GM18867 (cell line): ENCODE data around the gene MPP2.
"Not testable (repeated sequence)": the region's sequence is repeated elsewhere in the genome, so short reads cannot be mapped to it uniquely, and the experiment has no call there.

Experiments used
- ATAC-seq: cut with Tn5 transposase; IDR thresholded peaks from one replicate; pipeline ENCODE4 v1.9.1; 2021; ENCODE audit warnings: mild to moderate bottlenecking, moderate library complexity; ENCODE audit not compliant: unreplicated experiment

MPP2 gene

DNA sequence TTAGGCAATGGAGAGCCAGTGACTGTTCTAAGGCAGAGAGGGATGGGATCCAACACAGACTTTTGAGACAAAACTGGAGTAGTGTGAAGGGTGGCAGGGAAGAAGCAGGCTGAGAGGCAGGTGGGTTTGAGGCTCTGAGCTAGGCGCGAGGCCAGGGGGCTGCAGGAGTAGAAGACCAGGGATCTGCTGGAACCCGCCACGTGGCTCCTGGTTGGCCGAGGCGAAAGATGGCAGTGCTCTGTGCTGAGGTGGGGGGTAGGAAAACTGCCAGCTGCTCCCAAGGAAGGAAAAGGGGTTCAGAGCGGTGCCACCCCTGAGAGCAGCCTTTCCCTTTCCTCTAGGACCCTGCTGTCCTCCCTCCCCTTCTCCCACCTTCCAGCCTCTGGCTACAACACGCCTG, 54.8 kb downstream of the MPP2 start:
- no peak for ATAC-seq

GRCh38 chr17:43849116-43849515, 58.2 kb downstream of the MPP2 start:
- no peak for ATAC-seq

DNA sequence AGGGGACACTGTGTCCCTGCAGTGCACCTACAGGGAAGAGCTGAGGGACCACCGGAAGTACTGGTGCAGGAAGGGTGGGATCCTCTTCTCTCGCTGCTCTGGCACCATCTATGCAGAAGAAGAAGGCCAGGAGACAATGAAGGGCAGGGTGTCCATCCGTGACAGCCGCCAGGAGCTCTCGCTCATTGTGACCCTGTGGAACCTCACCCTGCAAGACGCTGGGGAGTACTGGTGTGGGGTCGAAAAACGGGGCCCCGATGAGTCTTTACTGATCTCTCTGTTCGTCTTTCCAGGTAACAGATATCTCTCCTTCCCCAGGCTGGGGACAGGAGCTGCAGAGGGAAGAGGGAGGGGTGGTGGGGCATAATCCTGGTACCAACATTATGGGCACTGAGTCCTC, 58.7 kb downstream of the MPP2 start:
- no peak for ATAC-seq

DNA sequence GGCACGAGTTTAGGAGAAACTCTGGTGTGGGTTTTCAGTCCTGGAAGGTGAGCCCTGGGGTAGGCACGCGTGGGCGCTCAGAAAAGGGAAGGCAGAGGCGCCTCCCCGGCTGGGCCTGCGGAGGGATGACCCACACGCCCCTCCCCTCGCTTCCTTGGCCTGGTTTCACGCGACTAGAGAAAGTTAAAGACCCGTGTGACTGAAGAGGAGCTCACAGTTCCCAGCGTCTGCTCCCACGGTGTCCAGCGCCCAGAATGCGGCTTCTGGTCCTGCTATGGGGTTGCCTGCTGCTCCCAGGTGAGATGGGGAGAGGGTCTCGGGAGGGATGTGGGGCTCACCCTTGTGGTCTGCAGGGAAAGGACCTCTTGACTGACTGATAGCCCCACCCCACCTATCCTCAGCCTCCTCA, 60.4 kb downstream of the MPP2 start, which contains the start of gene CD300LG:
Gene CD300LG, plus strand, starts transcription at position 214 of the 409 bp plus-strand sequence. Its CDS starts 41 bp downstream, at position 255.
- ATAC-seq: no peak

DNA sequence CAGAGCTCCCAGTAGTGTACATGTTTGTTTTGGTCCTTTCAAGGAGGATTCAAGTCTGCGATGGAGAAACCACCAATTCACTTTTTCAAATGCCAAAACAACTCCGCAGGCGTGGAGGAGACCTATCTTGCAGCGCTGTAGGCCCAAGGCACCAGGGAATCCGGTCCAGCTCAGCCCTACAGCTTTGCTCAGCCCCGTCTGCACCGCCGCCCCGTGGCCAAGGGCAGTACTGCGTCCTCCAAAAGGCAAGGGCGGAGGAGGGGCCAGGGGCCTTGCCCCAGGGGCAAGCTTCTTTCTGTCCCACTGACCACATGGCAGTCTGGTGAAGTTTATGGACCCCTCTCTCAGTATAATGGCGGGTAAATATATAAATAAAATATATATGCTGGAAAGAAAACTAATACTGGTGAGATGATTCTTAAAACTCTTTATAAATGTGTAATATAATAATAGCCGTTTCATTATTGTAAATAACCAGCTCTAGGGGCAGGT, 61.1 kb downstream of the MPP2 start:
- ATAC-seq: no peak

GRCh38 chr17:43845766-43846165, 61.6 kb downstream of the MPP2 start:
- ATAC-seq: no peak

DNA sequence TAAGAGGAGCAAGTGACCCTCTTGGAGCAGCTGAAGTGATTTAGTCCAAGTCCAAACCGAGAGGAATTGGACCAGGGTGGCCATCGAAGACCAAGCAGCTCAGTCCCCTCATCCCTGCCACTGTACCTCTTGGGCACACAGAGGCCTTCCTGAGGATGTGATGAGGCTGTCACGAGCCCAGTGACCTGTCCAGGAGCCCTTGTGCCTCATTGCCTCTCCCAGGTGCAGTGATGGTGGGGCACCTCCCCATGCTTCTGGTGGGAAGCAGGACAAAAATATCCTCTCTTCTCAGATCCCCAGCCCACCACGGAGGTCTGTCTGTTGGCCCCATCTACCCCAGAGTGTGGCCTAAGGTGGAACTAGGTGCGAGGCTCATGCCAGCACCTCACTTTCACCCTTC, 63.1 kb downstream of the MPP2 start:
- no peak for ATAC-seq

DNA sequence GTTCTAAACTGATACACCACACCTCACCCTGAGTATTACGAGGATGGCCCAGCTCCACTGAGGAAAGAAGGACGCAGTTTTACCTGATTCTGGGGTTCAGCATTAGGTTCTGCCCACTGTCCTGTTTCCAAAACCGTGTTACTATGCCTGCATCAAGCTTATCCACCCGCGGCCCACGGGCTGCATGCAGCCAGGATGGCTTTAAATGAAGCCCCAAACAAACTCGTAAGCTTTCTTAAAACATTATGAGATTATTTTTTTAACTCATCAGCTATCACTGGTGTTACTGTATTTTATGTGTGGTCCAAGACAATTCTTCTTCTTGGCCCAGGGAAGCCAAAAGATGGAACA, 64.4 kb downstream of the MPP2 start:
- ATAC-seq: no peak

DNA sequence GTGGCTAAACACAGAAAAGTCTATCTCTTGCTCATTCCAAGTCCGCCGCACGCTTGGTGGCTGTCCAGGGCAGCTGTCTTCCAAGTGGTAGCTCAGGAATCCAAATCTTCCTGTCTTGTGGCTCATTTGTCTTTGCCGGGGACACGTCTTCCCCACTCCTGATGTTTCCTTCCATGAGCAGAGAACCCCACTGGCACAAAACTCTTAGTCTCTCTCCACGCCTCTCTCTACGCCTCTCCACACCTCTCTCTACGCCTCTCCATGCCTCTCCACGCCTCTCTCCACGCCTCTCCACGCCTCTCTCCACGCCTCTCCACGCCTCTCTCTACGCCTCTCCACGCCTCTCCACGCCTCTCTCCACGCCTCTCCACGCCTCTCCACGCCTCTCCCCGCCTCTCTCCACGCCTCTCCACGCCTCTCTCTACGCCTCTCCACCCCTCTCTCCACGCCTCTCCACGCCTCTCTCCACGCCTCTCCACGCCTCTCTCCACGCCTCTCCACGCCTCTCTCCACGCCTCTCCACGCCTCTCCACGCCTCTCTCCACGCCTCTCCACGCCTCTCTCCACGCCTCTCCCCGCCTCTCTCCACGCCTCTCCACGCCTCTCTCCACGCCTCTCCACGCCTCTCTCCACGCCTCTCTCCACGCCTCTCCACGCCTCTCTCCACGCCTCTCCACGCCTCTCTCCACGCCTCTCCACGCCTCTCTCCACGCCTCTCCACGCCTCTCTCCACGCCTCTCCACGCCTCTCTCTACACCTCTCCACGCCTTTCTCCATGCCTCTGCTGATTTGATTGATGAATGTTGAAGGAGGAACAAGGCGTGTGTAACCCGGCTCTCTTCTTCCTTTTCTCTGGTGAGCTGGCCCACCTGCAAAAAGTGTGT, 65.0 kb downstream of the MPP2 start:
- not testable (repeated sequence) for ATAC-seq

DNA sequence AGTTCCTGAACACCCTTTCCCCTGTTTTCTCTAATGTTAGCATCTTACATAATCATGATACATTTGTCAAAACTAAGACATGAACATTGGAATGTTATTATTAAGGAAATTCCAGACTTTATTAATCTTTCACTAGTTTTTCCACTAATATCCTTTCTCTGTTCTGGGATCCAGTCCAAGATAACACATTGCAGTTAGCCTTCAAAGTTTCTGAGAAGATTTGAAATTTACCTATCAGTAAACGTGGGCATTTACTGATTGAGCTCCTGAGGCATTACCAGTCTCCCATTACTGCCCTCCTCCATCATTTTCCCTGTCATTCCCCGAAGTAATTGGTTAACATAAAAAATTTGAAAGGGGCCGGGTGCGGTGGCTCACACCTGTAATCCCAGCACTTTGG, 66.1 kb downstream of the MPP2 start:
- ATAC-seq: no peak

DNA sequence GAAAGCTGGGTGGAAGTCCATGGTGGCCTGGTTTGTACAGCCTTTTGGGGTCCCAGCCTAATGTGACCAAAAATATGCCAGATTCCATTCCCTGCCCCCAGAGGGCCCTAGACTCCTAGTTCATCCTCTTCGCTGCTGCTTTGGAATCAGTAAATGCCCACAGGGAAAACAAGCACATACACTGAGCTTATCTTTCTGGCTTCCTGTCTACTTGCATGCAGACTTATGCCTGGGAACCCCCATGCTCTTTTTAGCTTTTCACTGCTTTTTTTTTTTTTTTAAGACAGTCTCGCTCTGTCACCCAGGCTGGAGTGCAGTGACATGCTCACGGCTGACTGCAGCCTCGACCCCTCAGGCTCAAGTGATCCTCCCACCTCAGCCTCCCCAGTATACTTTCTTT, 66.5 kb downstream of the MPP2 start:
- no peak for ATAC-seq

DNA sequence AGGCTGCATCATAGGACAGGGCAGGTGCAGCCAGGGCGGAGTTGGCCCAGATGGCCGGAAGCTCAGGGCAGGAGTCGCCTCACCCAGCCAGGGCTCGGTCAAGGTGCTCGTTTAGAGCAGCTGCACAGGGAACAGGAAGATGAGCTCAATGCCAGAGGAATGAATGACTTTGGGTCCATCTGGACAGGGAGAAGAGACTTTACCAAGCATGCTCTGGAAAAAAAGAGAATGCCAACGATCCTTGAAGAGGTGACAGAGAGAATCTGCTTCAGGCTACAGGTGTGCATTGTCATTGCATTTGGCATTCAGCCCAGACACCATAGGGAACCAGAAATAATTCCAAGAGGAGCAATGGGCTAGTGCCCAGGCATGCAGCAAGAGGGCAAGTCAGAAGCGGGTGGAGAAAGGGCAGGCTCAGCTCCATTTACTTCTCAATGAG, 67.6 kb downstream of the MPP2 start:
- ATAC-seq: no peak

DNA sequence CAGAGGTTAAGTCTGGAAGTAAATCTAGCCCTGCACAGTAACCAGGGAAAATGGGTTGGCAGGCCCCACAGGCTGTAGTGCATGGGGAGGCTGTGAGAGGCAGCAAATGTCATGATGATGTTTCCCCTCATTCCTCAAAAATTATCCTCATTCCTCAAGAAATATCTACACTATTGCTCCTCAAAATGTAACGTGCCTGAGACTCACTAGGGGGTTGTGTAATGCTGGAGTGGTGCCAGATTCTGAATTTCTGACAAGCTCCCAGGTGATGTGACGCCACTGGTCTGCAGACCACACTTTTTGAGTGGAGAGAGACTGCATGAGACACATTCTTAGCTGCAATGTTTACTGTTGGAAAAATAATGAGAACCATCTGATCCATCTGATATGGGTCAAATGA, 73.2 kb downstream of the MPP2 start:
- ATAC-seq: no peak

GRCh38 chr17:43832976-43833829, 74.1 kb downstream of the MPP2 start, which contains the start of gene MPP3:
Gene MPP3 (minus strand): TSS chr17:43833146. CDS start chr17:43831906, 1,240 bp downstream.
- no peak for ATAC-seq

GRCh38 chr17:43832168-43832975, 75.0 kb downstream of the MPP2 start:
- ATAC-seq: no peak

DNA sequence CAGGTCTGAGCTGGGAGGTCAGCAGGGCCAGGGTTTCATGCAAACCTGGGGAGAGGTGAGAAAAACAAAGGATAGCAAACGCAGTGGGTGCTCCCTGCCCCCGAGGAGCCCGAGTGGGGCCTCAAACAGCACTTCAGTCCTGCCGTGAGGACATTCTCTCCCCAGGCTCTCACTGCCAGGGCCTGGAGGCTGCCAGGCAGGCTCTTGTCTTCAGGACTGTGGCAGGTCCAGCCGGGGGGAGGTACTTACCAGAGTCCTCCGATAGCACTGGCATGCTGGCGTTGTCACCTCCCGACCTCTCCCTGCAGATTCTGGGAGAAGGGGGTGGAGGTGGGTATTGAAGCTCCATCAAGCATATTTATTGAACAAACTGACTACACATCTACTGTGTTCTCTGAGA, 75.7 kb downstream of the MPP2 start:
- no peak for ATAC-seq

- ATAC-seq: no peak
Measured at GRCh38 chr17:43830510-43831140, 76.7 kb downstream of the MPP2 start.

DNA sequence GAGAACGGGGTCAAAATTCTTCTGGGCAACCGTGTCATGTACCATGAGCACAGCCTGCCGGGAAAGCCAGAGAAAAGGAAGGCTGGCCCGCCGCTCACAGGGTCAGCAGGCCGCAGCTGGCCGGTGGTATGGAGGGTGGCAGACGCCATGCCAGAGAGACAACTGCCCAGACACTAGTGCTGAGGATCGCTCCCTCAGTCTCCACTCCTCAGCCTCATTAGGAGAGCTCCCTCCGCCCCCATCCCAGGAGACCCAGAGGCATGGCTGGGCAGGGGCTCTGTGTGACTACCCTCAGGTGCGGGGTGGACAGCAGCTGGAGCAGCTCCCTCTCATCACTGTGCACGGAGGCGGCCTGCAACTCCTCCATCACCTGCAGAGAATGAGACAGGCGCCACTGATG, 77.6 kb downstream of the MPP2 start:
- ATAC-seq: no peak

GRCh38 chr17:43827596-43827995, 79.7 kb downstream of the MPP2 start:
- no peak for ATAC-seq

- ATAC-seq: no peak
Measured at GRCh38 chr17:43826206-43826605, 81.1 kb downstream of the MPP2 start.
